ENCODE results near the gene UBL5.

DNA sequence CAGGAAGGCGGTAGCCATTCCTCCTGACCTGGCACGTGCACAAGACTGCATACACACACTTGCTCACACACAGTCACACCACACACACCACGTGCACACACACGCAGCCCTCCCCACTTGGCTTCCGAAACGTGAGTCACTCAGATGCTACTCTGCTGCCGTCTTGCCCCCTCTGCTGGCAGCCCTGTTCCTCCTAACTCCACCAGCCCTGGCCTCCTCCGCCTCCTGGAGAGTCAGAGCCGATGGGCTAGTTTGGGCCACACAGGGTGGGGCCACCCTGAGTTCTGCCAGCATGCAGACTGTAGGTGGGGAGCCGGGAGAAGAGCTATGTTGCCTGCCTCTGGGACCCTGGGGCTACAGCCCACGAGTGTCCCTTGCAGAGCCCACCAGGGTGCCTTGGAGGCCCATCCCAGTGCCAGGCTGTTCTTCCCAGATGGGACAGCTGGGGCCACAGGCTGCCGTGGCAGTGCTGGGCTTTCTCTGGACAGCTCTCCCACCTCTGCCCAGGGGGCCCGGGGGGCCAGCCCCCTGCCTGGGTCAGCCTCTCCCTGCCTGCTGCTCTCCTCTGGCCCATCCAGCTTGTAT, 19.5 kb downstream of the UBL5 start:
- TF ChIP-seq CTCF (IDR thresholded peaks at IDR 0.05) (peak; percentile 67), ELF1 (IDR thresholded peaks at IDR 0.05) (no peak), SIN3A (IDR thresholded peaks at IDR 0.05; ENCODE audit: borderline replicate concordance, low read depth, low read length) (0 out of 2 replicates have a peak, but pooled peaks have one; percentile 16), IRF3 (IDR thresholded peaks at IDR 0.05; ENCODE audit: low read depth, low read length) (no peak), YY1 (IDR thresholded peaks at IDR 0.05; ENCODE audit: low read depth) (no peak)
- TF ChIP-seq, protein P1, sequence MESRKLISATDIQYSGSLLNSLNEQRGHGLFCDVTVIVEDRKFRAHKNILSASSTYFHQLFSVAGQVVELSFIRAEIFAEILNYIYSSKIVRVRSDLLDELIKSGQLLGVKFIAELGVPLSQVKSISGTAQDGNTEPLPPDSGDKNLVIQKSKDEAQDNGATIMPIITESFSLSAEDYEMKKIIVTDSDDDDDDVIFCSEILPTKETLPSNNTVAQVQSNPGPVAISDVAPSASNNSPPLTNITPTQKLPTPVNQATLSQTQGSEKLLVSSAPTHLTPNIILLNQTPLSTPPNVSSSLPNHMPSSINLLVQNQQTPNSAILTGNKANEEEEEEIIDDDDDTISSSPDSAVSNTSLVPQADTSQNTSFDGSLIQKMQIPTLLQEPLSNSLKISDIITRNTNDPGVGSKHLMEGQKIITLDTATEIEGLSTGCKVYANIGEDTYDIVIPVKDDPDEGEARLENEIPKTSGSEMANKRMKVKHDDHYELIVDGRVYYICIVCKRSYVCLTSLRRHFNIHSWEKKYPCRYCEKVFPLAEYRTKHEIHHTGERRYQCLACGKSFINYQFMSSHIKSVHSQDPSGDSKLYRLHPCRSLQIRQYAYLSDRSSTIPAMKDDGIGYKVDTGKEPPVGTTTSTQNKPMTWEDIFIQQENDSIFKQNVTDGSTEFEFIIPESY (IDR thresholded peaks at IDR 0.05; ENCODE audit: borderline replicate concordance, low read depth), result no peak
